Hair follicle dermal papilla cell (primary cell): ENCODE data around the gene CCDC88A. TPM values are rescaled to one million over a fixed set of nuclear protein-coding genes. Genes with fewer than 3 reads are reported as not detected.

Experiments used
- small RNA-seq: library from RNA; depleted of rRNA; stranded (forward); fragments of <200 nt; gene quantifications from one replicate; pipeline ENCODE3, GENCODE V24; 2012
- total RNA-seq: library from RNA; depleted of rRNA; stranded (reverse); fragments of >200 nt; gene quantifications from 2 replicates; pipeline ENCODE4 v1.2.3, GENCODE V29; 2012

Gene CCDC88A, protein sequence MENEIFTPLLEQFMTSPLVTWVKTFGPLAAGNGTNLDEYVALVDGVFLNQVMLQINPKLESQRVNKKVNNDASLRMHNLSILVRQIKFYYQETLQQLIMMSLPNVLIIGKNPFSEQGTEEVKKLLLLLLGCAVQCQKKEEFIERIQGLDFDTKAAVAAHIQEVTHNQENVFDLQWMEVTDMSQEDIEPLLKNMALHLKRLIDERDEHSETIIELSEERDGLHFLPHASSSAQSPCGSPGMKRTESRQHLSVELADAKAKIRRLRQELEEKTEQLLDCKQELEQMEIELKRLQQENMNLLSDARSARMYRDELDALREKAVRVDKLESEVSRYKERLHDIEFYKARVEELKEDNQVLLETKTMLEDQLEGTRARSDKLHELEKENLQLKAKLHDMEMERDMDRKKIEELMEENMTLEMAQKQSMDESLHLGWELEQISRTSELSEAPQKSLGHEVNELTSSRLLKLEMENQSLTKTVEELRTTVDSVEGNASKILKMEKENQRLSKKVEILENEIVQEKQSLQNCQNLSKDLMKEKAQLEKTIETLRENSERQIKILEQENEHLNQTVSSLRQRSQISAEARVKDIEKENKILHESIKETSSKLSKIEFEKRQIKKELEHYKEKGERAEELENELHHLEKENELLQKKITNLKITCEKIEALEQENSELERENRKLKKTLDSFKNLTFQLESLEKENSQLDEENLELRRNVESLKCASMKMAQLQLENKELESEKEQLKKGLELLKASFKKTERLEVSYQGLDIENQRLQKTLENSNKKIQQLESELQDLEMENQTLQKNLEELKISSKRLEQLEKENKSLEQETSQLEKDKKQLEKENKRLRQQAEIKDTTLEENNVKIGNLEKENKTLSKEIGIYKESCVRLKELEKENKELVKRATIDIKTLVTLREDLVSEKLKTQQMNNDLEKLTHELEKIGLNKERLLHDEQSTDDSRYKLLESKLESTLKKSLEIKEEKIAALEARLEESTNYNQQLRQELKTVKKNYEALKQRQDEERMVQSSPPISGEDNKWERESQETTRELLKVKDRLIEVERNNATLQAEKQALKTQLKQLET (N-terminal part only)
- total RNA-seq: 48.2 and 64.3 TPM in 2 replicates

DNA sequence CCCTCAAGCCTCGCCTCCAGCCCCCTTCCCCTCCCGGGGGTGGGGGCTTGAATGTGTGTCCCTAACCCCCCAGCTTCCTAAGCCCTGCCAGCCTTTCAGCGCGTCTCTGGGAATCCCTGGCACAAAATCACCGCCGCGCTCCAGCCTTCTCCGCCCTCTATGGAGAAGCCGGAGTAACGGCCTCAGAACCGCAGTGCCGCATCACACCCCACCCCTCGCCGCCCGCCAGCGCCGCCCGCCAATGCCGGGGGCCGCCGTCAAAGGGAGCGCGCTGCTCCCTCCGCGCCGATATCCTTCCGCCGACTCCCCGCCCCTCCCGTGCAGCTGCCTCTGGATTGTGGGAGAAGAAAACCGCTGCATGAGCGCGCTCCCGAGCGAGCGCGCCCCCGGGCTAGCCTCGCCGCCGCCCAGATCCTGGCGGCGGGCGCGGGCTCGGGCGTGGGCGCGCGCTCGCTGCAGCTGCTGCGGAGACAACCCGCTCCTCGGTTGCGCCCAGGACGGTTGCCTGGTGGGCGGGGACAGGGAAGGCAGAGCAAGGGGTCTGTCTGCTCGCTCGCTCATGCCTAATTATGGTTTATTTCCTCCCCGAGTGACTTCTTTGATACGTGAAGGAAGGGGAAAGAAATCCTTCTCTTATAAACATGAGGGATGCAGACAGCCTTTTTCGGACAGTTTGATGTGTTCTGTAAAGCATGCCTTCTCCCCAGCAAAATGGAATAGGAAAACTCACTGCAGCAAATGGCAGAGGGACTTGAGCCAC lies at the start of gene CCDC88A:
Gene CCDC88A, minus strand, starts transcription at position 178 of the 760 bp plus-strand sequence. CDS start 777 bp downstream, outside the sequence.

DNA sequence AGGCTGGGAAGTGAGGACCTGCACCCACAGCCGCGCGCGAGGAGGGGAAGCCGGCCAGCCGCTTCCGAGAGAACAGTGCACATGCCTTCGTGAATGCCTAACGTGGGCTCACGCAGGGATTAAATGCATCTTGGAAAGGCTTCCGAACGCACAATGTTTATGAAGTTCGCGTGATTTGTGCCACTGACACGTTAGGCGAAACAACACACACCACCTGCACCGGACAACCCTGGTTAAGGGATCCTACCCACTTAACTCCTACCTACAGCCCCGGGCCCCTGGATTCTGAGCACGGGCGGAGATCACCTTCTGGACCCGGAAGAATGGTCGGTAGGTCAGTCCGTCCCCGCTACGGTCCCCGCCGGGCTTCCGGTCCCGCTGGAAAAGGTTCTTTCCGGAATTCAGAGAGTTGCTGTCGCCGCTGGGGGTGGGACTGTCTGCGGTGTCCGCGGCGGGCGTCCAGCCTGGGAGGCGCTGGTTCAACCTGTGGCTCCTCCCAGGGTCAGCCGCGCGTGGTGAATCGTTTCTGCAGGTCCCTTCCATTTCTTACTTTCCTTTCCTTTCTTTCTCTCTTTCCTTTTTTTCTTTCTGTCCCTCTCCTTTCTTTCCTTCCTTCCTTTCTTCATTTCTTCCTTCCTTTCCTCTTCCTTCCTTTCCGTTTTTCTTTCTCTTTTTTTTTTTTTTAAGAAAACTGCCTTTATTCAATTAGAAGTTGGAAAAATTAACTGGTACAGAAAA lies 150.6 kb downstream of the CCDC88A start, which contains the start of gene MTIF2:
Gene MTIF2, minus strand, starts transcription at position 325 of the 738 bp plus-strand sequence. CDS start 5,373 bp downstream, outside the sequence.

Small RNA genes within 50 kb of the gene (small RNA-seq; reads per million reads assigned to genes)
- gene RF00019 (not detected), gene RNU6-221P (not detected), gene RNU6-775P (not detected)

Other genes with a start within 250 kb of the CCDC88A start
- 6.8 and 9.6 TPM in 2 replicates for gene CLHC1, start 187.6 kb downstream of the CCDC88A start, total RNA-seq
- 363 and 422 TPM in 2 replicates for gene RPS27A, start 187.2 kb downstream of the CCDC88A start, total RNA-seq
- 26.4 and 27.3 TPM in 2 replicates for gene MTIF2, start 150.6 kb downstream of the CCDC88A start, total RNA-seq
- 12.8 and 14.1 TPM in 2 replicates for gene CFAP36, start 99.9 kb upstream of the CCDC88A start, total RNA-seq
- 38.3 and 46.1 TPM in 2 replicates for gene PPP4R3B, start 197.8 kb upstream of the CCDC88A start, total RNA-seq